GM18511 (cell line): Measurements from ENCODE around the gene CDK9.

Experiments used
- ATAC-seq: cut with Tn5 transposase; IDR thresholded peaks from one replicate; pipeline ENCODE4 v1.9.1; 2021; ENCODE audit warnings: mild to moderate bottlenecking, moderate library complexity; ENCODE audit not compliant: unreplicated experiment

The CDK9 gene

DNA sequence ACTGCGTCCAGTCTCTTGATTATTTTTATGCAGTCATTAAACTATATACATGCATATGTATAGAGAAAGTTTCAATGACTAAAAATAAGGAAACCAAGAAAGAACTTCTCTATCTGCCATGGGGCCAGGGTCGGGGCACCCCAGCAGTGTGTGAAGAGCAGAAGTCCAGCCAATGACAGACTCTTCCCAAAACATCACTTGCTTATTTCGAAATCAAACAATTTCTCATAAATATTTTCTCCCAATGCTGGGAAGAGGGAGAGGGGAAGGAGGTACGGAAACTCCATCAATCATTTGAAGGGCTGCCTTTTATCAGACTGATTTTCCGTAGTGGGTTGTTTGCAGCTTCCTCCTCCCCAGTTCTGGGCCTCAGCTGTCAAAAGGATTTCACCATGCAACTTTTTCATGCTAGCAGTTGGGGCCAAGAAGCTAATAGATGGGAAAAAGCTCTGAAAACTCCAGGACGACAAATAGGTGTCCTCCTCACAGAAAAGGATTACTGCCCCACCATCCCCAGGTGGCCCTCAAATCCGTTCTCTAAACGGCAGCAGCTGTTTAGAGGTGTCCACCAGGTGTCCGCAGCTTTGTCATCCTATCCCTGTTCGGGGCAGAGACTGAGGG is 16.2 kb downstream of the CDK9 start:
- peak; percentile 28 for ATAC-seq

DNA sequence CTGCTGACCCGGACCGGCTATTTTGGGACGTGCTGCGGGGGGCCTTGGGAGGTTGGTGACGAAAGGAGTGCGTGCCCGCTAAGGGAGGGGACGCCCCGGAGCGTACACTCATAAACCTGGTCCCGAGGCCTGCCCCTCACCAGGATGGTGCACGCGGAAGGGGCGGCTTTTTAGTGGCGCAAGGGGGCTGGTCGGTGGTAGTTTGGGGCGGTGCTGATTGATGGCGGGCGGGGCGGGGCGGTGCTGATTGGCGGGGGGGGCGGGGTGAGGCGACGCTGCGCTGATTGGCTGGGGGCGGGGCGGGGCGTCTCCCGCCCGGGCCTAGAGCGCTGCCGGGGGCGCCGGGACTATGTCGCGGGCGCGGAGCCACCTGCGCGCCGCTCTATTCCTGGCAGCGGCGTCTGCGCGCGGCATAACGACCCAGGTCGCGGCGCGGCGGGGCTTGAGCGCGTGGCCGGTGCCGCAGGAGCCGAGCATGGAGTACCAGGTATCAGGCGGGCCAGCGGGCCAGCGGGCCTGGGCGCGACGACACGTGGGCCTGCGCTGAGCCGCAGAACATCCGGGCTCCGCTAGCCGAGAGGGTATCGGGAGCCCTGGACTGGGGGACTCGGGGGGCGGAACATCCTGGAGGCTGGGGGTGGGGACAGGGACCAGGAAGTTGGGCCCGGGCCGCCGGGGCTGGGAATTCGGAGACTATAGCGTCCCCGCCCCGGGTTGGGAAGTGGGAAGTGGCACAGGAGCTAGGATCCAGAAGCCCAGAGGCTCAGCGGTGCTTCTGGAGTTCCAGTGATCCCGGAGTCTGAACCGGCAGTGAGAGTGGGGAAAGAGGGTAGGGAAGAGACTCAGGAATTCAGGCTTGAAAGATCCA is 17.0 kb downstream of the CDK9 start, which contains the start of gene FPGS:
TSS of gene FPGS (plus strand) at position 307 of the 868 bp plus-strand sequence. CDS start at position 350, 43 bp downstream.
- peak; percentile 81 for ATAC-seq

DNA sequence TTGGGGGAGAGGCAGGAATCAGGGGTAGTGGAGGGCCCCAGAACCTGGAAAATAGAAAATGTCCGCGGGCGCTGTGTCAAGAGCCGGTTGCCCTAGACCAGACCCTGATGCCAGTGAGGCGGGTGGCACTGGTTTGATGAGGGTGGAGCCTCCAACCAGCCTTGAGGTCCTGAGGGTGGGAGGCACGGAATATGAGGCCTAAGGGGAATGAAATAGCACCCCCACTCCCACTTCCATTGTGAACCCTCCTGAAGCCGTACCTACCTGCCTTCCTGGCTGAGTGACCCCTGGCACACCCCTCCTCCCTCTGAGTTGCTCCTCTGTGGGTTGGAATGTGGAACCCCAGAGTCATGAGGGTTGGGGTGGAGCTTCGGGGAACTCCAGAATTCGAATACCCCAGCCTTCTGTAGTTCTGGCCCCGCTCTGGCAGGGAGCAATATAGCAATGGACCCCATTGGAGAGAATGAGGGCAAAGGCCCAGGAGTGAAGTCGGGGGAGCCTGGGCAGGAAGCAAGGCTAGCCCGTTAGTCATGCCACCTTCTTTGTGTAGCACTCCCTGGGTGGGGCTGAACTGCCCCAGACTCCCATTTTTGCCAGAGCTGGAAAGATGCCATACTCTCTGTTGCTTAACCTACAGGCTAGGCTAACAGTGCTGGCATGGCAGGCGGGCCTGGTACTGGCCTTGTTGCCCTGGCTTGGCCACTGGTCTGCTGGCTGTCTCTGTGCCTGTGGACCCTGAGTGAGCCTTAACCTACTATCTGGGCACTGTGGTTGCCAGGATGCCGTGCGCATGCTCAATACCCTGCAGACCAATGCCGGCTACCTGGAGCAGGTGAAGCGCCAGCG is 17.9 kb downstream of the CDK9 start:
- ATAC-seq: no peak

DNA sequence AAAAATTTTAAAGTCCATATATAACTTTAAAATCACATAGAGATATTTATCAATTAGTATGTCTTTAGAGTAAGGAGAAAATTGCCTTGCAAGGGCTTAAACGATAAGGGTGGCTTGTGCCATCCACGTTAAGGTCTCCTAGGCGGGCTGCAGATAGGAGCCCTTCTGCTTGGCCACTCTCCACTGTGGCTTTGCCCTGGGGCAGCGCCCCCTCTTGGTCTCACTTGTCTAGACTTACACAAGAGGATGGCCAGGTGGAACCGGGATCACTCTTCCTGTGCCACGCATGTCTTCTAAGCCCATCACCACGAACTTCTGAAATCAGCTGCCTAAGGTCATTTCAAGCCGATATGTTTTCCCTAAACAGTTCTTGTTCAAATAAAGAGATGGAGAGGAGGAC is 19.8 kb downstream of the CDK9 start:
- ATAC-seq: no peak

DNA sequence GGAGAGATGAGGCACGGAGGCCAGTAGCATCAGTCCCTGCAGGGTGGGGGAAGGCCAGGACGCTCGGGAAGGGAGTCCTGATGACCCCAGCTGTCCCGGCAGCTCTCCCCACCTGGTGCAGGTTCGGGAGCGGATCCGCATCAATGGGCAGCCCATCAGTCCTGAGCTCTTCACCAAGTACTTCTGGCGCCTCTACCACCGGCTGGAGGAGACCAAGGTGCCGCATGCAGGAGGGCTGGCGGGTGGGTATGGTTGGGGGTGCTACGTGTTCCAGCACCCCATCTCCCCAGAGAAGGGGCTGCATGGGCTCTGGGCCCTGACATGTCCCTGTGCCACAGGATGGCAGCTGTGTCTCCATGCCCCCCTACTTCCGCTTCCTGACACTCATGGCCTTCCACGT is 21.0 kb downstream of the CDK9 start:
- no peak for ATAC-seq

DNA sequence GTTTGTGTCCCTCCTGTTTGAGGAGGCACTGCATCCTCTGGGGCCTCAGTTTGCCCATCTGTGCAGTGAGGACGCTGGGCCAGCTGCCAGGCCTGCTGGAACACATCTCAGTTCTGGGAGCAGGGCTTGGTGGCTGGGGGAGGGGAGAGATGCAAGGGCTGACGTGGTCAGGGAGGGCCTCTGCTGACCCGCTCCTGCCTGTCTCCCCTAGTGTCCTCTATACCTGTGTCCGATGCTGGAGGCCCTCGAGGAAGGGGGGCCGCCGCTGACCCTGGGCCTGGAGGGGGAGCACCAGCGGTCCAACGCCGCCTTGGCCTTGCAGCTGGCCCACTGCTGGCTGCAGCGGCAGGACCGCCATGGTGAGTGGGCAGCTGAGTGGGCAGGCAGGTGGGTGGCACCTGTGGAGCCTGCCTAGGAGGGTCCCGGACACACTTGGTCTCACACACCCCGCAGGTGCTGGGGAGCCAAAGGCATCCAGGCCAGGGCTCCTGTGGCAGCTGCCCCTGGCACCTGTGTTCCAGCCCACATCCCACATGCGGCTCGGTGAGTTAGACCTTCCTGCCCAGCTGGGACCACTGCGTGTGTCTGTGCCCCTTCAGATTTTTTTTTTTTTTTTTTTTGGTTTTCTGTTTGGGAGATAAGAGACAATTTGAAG is 22.6 kb downstream of the CDK9 start:
- no peak for ATAC-seq

DNA sequence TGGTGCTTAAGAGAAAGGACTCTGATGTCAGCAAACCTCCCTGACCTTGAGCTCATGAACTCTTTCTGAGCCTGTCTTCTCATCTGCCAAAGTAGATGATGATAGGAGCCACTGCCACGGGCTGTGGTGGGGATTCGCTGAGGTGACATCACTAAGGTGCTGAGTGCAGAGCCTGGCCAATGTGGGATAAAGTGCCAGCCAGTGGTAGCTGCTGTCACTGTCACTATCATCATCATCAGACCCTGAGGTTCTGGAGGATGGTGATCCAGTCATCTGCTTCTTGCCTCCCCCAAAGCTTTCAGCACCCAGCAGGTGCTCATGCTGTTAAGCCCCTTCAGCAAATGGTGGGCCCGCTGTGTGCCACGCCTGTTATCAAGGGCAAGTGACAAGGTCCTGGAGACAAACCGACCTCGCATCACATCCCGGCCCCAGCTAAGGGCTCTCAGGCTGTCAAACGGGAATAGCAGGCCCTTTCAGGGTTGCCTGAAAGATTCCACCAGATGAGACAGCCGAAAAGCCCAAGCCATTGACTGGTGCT is 23.2 kb downstream of the CDK9 start:
- ATAC-seq: no peak

DNA sequence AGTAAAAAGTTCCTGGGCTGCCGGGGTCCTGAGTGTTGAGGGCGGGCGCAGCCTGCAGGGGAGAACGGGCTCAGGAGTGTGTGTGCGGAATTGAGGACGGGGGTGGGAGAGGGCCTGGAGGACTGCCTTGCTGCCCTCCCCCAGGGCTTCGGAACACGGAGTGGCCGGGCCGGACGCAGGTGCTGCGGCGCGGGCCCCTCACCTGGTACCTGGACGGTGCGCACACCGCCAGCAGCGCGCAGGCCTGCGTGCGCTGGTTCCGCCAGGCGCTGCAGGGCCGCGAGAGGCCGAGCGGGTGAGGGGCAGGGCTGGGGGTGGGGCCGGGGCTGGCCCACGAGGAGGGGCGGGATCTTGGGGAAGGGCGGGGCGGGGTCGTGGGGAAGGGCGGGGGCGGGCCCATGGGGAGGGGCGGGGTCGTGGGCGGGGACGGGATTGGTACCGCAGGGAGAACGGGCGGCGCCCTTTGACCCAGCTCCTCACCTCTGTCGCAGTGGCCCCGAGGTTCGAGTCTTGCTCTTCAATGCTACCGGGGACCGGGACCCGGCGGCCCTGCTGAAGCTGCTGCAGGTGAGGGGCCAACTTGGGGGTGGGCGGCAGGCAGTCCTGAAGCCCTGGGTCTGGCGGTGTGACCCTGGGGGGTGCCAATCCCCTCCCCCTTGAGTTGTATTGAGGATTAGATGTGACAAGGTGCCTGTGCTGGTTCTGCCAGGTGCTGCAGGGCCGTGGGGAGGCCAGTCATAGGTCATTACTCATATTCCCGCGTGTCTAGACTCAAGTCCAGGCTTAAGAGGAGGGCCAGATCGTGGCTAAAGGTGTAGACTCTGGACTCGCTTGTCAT is 23.9 kb downstream of the CDK9 start:
- ATAC-seq: no peak

DNA sequence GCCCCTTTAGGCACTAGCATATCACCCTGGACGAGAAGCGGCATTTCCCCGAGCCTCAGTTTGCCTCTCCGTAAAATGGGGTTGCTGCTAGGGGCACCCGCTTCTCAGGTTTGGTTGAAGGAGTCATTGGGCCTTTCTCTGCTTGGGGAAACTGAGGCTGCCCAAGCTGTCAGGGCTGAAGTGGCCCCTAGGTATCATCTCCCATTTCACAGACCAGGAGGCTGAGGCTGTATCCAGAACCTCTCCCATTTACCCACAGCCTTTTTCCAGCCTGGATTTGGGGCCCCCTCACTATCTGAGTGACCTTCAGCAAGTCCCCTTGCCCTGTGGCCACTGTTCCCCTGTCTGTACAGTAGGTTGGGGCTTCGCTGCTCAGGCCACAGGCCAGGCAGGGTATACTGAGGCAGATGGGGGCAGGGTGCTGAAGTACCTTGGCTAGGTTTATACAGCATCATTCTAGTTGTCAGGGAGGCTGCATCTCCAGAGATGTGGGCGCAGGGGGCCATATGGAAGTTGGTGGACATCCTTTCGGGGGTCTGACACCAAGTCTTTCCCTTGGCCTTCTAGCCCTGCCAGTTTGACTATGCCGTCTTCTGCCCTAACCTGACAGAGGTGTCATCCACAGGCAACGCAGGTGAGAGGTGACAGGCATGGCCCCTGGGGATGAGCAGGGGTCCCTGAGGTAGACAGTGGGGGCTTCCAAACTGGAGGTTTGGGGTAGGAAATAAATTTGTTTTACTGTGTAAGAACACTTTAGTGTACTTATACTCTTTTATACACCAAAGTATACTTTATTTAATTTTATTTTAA is 24.7 kb downstream of the CDK9 start:
- ATAC-seq: no peak

DNA sequence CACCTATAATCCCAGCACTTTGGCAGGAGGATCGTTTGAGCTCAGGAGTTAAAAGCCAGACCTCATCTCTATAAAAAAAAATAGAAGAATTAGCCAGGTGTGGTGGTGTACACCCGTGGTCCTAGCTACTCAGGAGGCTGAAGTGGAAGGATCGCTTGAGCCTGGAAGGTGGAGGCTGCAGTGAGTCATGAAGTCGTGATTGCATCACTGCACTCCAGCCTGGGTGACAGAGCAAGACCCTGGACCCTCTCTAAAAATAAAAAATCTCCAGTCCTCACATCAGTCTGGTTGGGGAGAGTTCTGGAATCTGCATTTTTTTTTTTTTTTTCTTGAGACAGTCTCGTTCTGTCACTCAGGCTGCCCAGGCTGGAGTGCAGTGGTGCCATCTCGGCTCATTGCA is 26.2 kb downstream of the CDK9 start:
- no peak for ATAC-seq

DNA sequence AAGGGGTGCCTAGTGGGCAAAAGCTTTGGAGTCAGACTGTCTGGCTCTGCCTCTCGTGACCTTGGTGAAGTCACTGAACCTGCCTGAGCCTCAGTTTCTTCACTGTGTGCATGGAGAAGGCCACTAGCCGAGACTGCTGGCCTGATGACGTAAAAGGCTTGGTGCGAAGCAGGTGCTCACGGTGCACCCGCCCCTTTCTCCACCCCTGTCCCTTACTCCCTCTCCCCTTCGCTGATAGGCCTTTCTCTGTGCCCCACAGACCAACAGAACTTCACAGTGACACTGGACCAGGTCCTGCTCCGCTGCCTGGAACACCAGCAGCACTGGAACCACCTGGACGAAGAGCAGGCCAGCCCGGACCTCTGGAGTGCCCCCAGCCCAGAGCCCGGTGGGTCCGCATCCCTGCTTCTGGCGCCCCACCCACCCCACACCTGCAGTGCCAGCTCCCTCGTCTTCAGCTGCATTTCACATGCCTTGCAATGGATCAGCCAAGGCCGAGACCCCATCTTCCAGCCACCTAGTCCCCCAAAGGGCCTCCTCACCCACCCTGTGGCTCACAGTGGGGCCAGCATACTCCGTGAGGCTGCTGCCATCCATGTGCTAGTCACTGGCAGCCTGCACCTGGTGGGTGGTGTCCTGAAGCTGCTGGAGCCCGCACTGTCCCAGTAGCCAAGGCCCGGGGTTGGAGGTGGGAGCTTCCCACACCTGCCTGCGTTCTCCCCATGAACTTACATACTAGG is 27.3 kb downstream of the CDK9 start:
- ATAC-seq: no peak

DNA sequence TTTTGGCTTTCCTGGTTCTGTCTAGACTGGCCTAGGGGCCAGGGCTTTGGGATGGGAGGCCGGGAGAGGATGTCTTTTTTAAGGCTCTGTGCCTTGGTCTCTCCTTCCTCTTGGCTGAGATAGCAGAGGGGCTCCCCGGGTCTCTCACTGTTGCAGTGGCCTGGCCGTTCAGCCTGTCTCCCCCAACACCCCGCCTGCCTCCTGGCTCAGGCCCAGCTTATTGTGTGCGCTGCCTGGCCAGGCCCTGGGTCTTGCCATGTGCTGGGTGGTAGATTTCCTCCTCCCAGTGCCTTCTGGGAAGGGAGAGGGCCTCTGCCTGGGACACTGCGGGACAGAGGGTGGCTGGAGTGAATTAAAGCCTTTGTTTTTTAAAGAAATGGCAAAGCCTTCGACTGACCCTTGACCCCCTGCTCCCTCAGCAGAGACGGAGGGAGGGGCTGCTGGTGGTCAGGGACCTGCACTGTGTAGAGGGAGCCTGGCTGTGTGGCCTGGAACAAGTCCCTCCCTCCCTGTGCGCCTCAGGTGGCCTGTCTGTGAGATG is 27.9 kb downstream of the CDK9 start:
- no peak for ATAC-seq

DNA sequence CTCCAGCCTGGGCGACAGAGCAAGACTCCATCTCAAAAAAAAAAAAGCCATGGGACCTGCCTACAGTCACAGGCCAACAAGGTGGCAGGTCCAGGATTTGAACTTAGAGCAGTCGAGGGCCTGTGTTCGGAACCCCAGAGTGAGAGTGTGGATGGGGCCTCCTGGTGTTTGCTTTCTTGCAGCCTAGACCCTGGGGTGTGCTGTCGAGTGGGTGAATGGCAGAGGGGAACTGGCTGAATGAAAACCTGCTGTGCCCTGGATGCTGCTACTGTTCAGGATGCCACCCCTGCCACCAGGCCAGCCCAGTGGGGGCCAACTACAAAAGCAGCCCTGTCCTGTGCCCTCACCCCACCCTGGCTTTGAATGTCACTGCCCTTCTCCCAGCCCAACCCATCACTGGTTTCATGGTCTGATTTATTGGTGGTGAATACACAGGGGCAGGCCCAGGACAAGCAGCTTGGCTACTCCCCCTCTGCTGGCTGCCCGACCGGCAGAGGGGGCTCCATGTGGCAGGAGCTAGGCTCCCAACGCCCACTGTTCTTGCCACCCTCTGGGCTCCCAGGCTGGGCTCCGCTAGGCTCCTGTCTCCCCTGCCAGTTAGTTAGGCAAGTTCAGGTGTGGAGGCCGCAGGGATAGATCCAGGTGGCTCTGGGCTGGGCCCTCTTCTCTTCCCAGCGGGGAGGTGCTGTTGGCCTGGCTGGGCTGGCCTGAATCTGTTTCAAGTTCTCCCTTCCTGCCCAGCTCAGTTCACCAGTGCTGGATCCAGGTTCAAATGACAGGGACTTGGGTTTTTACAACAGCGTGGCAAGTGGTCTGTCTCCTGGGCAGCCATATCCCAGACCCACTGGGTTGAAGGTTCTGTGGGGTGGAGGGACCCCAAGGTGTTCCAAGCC is 29.0 kb downstream of the CDK9 start:
- ATAC-seq: no peak

DNA sequence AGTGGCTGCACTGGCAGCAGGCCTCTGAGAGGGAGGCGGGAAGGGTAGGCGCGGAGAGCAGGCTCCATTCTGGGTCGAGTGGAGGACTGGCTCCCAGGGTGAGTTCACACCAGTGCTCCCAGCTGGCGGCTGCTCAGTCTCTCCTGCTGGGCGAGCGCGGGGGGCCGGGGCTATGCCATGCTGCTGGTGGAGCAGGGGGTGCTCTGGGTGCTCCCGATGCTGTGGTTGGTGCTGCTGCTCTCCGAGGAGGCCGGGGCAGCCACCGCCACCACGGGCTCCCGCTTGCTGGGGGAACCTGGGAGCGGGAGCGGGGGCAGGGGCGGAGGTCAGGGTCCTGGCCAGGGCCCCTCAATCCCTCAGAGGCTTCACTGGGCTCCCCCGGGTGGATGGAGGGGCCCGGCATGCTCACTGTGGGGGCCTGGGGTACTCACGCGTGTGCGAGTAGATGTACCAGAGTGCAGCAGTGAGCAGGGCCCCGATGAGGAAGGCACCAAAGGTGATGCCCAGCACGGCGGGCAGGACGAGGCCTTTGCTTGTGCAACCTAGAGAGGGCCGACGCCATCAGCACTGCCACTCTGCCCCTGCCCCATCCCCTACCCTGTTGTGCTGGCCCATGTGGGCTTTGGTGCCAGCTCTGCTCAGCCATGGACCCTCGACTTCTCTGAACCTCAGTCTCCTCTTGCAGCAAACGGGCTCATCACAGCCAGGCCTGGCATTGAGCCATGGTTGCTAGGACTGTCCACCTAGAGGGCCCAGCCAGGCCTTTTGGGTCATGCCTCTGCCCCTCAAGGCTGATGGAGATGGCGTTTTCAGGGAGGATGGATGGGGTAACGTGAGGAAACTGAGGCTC is 29.9 kb downstream of the CDK9 start:
- ATAC-seq: no peak

DNA sequence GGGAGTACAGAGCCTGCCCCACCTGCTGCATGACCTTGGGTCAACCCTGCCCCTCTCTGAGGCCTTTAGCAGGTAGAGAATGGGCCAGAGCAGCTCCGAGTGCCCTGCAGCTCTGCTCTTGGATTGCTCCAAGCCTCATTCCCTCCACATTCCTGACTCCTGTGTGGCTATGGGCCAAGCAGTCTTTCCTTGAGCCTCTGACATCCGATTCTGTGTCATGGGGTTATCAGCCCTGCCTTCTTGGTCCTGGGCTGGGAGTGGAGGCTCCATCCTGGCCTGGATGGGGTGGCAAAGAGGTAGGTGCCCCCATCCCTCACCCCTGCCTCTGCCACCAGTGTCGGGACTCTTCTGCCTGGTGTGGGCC is 30.5 kb downstream of the CDK9 start:
- ATAC-seq: no peak

DNA sequence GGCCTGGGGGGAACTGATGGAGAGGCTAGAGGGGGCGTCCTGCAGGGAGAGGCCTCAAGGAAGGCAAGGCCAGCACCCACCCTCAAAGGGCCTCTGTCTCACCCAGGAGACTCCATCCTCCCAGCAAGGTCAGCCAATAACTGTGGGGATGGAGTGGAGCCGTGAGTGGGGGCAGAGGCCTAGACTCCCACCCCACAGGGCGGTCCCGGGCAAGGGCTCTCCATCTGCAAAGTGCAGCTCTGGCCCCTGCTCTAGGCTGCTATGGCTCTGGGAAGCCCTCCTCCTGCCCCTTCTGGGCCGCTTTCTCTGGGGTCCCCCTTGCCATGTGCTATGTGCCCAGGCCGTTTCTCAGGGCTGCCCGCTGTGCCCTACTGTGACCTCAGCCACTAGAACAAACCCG is 30.9 kb downstream of the CDK9 start:
- ATAC-seq: no peak
